Measurements from ENCODE around the gene EEF1A2. TPM values are rescaled to one million over a fixed set of nuclear protein-coding genes. Genes with fewer than 3 reads are reported as not detected.
"Not testable (repeated sequence)": the region's sequence is repeated elsewhere in the genome, so short reads cannot be mapped to it uniquely, and the experiment has no call there.

EEF1A2 gene
- total RNA-seq, 1 donor from 2014 or later = 38.5 TPM

GRCh38 chr20:63484651-63485403 lies 14.1 kb downstream of the EEF1A2 start:
- no peak for DNase-seq

DNA sequence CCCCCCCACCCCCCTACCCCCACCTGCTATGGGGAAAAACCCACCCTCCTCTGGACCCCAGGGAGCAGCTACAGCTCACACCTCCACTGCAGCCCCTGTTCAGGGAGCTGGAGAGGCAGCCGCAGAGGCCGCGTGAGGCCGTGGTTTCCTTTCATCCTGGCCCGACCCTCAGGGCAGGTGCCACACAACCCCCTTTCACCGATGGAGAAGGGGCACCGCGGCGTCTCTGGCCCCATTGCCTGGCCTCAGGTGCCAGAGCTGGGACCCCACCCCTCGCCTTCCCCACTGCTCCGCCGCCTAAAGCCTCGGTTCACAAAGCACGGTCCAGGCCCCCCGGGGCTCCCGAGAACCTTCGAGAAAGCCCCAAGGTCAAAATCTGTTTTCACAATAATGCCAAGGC lies 14.6 kb downstream of the EEF1A2 start:
- DNase-seq = no peak

DNA sequence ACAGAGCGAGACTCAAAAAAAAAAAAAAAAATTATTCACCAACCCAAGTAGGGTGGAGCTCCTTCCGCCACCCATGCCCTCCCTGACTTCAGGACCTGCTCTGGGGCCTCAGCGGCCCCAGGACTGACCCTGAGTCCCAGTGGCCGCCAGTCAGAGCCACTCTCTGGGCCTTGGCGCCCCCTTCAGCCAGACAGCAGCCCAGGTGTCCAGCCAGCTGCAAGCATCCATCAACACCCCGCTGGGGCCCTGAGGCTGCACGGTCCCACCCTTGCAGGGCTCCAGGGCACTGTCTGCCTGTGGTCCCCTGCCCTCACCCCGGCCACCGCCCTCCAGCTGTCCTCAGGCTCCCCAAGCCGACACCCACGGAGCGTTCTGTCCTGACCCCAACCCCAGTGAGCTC lies 15.0 kb downstream of the EEF1A2 start:
- no peak for DNase-seq

GRCh38 chr20:63482021-63482587 lies 16.8 kb downstream of the EEF1A2 start:
- no peak for DNase-seq

- DNase-seq = no peak
These were observed 17.4 kb downstream of the EEF1A2 start for GRCh38 chr20:63481503-63481902.

DNA sequence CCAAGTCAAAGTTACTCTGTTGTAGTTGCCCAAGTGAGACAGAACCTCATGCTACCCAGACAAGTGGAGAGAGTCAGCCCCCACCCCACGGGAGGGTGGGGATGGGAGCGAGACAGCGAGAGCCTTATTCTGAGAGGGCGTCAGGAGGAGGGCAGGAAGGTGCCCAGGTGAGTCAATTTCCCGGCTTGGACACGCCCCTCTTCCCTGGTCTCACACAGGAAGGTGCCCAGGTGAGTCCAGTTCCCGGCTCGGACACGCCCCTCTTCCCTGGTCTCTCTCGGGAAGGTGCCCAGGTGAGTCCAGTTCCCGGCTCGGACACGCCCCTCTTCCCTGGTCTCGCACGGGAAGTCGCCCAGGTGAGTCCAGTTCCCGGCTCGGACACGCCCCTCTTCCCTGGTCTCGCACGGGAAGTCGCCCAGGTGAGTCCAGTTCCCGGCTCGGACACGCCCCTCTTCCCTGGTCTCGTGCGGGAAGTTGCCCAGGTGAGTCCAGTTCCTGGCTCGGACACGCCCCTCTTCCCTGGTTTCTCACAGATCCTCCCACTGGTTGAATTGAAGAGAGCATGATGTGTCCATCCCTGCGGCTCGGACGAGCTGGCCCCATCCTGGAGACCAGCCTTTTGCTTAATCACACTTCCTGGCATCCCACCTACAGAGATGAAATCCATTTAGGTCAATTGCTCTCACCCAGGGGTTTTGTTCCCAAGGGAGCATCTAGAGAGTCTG lies 19.0 kb downstream of the EEF1A2 start:
- DNase-seq = not testable (repeated sequence)

GRCh38 chr20:63478346-63479302 lies 20.3 kb downstream of the EEF1A2 start:
- DNase-seq = no peak

DNA sequence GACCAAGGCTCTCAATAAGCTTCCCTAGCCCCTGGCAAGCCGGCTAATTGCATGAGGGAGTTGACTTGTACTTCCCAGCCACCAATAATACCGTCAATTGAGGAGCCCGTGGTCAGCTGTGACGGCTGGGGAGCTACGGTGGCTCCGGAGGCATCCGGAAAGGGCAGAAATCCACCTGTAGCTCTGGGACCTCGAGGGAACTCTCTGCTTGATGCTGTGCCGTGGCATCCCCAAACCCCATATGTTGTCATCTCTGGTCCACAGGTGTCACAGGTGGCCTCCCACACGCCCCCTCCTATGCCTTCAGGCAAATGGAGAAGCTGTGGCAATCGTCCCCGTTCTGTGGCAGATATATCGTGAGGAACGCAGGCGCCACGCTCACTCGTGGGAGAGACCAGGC lies 20.9 kb downstream of the EEF1A2 start:
- no peak for DNase-seq

DNA sequence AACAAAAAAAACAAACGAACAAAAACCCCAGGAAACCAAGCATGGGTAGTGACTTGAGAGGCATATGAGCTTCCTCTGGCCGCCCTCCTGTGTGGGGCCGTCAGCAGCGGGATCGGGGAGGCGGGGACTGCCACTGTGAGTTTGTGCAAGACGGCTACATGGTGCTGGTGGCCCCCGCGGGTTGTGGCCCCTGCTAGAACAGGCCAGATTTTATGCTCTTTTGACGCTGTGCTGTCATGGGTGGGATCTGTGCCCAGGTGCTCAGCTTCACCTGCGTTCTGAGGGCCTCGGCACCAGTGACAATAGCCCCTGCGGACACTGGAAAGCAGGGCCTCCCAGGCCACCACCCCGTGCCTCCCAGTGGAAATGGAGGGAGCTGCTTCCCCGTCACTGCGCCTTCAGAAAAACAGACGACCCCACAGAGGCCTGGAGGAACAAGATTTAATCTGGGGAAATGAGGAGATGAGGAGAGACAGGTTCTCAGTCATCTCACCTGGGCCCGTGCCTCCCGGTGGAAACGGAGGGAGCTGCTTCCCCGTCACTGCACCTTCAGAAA lies 21.7 kb downstream of the EEF1A2 start:
- no peak for DNase-seq

DNA sequence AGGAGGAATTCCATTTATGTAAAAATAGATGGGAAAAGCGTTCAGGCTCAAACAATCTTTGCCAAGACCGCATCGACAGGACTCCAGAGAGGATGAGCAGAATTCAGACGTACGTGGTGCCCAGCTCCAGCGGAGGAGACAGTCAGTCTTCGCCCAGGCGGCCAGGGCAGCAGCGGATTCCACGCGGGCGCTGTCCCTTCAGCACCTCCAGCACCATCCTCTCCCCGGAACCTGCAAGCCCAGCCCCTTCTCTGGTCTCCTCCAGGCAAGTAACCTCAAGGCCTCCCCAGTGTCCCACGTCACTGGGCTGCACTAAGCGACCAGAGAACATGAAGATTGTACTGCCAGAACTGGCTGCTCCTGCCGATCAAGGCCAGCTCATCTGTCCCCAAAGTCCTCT lies 23.7 kb downstream of the EEF1A2 start:
- DNase-seq = no peak

GRCh38 chr20:63473555-63474449 lies 25.1 kb downstream of the EEF1A2 start:
- no peak for DNase-seq

DNA sequence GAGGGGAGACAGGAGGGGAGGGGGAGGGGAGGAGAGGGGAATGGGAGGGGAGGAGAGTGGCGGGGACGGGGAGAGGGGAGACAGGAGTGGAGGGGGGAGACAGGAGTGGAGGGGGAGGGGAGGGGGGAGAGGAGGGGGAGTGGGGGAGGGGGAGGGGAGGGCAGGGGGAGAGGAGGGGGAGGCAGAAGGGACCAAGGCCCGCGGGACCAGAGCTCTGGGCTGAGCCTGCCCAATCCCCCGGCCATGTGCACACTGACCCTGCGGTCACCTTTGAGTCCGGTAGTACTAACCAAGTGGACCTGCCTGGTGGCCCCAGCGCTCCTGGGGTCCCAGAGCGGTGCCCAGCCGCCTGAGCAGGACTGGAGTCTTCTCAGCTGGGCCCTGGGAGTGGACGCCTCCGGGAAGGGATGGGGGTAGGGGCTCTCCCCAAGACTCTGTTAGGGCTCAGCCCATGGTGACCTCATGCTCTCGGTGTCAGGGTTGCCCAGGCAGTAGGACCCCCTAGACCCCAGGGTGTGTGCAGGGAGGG lies 26.0 kb downstream of the EEF1A2 start:
- DNase-seq = no peak

DNA sequence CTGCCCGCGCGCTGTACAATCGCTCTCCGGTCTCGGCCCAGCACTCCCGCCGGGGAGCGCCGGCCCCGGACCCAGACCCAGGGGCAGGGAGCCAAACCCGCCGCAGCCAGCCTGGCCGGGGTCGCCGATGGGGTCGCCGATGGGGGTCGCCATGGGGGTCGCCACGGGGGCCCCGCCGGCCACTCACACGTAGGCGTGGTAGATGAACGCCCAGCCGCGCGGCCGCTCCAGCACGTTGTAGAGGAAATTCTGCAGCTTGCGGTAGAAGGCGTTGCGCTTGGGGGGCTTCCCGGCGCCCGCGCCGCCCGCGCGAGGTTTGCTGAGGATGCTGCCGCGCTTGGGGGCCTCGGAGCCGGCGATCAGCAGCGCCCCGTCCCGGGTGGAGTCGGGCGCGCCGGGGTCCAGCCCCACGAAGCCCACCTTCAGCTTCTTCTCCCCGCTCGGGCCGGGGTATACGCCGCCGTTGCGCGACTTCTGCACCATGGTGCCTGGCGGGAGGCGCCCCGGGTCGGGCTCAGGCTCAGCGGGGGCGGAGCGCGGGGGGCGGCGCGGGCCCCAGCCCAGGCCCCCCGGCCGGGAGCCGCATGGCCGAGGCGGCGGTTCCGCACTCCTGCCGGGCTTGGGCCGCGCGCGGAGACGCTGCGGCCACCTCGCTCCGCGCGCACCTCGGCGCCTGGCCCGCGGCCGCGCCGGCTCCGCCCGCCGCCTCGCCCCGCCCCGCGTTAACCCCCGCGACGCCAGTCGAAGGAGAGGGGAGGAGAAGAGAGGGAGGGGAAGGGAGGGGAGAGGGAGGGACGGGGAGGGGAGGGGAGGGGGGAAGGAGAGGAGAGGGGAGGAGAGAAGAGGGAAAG lies 26.7 kb downstream of the EEF1A2 start, which contains the start of gene KCNQ2:
KCNQ2 (minus strand) TSS at position 675 of the 851 bp plus-strand sequence; CDS start at position 483, 192 bp downstream.
- DNase-seq = no peak

DNA sequence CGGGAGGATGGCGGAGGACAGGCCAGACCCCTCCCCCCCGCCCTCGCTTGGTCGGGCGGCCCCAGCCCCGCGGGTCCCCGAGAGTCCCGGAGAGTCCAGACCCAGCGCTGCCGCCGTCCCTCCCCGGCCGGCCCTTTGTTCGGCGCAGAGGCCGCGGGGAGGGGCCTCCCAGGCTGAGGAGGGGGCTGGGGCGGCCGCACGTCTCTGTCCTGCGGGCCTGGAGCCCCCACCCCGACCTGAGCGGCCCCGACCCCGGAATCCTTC lies 27.2 kb downstream of the EEF1A2 start:
- DNase-seq = no peak

DNA sequence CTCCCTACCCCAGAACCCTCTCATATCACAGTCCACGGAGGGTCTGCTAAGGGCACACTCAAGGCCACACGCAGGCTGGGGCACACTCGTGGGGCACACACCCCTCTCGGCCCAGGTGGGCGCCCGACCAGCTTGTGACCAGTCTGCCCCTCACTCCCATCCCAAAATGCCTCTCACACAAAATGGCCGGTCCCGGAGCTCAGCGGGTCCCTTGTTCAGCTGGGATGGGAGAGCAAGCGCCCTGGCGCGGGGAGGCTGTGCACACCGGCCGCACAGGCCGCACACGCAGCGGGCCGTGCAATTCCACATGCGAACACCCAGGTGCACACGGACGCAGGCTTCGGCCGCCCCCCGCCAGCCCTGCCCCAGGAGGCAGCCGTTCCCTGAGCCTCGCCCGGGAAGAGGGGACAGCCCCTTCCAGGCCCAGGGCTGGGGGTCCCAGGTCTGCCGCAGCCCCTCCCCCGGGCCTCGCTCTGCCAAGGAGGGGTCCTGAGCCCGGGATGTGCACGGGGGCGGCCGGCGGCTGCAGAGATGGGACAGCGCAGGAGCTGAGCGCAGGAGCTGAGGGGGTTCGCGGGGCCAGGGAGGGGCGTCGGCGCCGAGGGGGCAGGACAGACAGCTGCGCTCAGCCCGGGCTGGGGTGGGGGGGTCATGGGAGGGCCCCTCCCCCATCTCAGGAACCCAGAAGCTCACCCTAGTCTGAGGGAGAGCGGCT lies 27.7 kb downstream of the EEF1A2 start:
- no peak for DNase-seq

GRCh38 chr20:63470410-63470809 lies 28.5 kb downstream of the EEF1A2 start:
- no peak for DNase-seq

DNA sequence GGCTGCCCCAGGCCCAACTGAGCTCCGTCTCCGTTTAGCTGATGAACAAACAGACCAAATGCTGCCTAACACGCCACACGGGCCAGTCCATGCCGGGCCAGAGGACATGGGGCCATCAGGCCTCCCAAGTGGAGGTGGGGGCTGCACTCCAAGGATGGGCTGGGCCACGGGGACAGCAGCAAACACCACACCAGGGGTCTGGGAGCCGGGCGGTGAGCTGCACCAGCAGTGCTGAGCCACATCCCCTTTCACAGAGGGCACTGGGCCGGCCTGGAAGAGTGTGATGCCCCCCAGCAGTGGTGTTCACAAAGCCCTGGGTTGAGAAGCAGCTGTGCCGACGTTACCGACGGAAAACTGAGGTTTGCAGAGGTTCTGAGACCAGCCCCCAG lies 29.2 kb downstream of the EEF1A2 start:
- DNase-seq = no peak

DNA sequence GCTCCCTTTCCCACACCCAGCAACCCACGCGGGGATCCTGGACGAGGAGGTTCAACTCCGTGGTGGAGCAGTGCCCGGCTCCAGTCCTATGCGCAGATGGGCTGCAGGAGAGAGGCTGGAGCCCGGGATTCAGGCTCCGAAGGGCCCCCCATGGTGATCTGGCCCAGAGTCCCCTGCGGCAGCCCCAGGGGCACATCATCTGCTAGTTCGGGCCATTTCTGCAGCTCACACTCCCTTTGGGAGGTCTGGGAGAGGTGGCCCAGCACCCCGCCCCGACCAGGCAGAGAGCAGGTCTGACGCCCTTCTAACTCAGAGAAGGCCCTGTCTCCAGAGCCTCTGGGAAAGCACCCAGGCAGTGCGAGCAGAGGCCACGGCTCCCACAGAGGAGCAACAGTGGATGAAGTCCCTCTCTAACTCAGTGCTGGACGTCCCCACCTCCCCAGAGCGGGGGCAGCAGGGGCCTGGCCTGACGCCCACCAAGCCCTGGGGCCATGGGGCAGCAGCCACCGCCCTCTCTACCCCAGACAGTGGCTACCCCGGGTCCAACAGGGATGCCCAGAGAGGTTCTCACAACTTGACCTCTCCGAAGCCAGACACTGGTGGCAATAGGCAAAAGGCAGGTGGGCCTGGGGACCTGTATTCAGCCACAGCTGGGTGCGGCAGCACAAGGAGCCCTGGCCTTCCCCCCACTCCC lies 29.7 kb downstream of the EEF1A2 start:
- DNase-seq = no peak

DNA sequence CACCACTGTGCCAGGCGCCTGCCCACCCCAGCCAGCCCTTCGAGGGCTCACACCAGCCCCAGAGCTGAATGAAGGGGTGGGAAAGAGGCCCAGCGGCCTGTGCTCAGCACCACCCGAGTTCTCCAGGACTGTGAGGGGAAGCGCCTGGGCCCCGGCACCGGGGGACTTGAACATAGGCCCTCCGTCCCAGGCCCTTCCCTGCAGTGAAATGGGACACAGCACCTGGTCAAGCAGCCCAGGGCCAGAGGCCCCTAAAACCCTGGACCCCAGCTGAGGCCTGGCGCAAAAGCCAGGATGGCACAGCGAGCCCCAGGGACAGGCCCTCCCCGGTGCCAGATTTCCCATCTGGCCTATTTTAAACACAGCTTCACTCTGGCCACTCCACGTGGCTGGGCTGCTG lies 30.5 kb downstream of the EEF1A2 start:
- DNase-seq = no peak

All from skin of body (tissue), 2 donors.